ENCODE results near the gene TBL3.

The TBL3 gene

DNA sequence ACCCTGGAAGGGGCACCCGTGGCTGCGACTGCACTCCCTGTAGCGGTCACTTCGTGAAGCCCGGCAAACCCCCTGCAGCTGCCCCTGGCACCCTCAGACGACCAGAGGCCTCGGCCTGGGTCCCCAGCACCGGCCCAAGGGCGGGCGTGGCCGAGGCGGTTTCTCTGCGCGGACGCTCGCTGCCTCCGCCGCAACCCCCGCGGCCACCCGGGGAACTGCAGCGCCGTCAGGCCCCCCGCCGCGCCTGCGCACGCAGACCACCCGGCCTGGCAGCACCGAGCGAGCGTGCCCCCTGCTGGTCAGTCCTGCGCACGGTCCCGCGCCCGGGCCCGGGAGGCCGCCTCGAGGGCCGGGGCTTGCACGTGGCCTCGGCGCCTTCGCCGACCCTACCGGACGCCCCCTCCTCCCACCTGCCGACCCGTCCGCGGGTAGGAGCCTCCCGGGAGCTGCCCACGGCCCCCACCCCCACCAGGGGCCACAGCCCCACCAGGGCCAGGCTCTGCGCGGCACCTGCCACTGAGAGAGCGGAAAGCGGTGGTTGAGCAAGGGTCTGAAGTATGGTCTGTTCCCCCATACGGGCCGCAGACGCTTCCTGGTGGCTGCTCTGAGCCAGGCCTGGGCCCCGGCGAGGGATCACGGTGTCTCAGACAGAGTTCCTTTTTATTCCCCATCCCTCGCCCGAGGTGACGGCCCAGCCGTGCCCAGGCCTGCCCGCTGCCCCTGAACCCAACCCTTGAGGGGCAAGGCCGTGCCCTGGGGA is 42.1 kb upstream of the TBL3 start:
- TF ChIP-seq, protein P1, sequence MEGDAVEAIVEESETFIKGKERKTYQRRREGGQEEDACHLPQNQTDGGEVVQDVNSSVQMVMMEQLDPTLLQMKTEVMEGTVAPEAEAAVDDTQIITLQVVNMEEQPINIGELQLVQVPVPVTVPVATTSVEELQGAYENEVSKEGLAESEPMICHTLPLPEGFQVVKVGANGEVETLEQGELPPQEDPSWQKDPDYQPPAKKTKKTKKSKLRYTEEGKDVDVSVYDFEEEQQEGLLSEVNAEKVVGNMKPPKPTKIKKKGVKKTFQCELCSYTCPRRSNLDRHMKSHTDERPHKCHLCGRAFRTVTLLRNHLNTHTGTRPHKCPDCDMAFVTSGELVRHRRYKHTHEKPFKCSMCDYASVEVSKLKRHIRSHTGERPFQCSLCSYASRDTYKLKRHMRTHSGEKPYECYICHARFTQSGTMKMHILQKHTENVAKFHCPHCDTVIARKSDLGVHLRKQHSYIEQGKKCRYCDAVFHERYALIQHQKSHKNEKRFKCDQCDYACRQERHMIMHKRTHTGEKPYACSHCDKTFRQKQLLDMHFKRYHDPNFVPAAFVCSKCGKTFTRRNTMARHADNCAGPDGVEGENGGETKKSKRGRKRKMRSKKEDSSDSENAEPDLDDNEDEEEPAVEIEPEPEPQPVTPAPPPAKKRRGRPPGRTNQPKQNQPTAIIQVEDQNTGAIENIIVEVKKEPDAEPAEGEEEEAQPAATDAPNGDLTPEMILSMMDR (IDR thresholded peaks at IDR 0.05; ENCODE audit: low read depth, low read length, missing control alignments): peak; percentile 72
- peak overlapping the region; percentile 36 for H3K4me3 ChIP-seq (replicated peaks; ENCODE audit: low read depth, low read length)
- DNase-seq (ENCODE audit: extremely low read depth, low read depth): no peak

DNA sequence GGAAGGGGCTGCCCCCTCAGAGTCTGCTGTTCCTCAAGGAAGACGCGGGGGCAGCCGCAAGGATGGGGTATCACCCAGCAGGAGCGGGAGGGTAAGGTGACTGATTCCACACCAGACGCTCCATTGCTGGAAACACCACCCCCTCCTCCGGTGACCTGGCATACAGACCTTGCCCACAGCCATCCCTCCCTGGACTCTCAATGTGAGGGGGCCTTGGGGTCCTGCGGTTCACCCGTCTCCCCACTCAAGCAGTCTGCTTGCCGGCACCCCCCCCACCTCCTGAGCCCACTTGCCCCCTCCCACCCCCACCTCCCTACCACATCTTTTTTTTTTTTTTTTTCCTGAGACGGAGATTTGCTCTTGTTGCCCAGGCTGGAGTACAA is 41.5 kb upstream of the TBL3 start:
- no peak overlapping the region for H3K4me3 ChIP-seq (replicated peaks; ENCODE audit: low read depth, low read length)
- TF ChIP-seq, protein P1 (IDR thresholded peaks at IDR 0.05; ENCODE audit: low read depth, low read length, missing control alignments): no peak
- no peak for DNase-seq (ENCODE audit: extremely low read depth, low read depth)

DNA sequence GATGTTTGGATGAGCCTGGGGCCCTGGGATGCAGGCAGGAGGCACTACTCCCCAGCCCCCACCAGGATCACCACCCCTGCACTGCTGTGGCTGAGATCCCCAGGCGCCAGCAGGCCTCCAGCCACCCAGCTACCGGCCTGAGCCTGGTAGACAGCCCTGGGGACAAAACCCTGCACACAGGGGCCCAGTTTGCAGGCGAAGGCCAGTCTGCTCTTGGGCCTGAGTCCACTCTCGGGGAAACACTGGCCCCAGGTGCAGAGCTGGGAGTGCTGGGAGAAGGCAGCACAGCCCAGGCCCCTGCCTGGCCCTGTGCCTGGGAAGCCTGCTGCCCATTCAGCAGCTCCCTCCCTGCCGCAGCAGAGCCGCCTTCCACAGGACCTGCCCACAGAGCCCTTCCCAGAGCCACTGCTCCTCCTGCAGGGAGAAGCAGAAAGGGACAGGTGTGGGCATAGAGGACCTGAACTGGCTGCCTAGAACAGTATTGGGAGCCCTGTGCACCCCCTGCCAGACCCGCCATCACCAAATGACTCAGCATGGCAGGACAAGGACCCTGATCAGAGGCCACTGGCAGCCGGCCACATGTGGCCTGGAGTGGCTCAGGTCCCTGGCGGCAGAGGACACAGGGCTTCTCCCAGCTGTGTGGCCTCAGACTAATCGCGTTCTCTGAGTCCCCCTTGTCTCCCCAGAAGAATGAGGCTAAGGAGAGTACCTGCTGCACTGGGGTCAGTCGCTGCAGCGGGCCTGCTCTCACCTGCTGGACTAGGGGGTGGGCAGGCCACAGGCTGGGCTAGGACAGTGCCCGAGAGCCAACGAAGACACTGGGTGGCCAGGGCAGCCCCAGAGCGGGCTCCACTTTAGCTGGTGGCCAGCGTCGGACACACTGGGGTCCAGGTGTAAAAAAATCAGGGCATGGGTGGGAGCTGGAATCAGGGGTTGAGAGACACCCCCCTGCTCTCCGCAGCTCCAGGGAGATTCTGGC is 39.5 kb upstream of the TBL3 start:
- no peak overlapping the region for H3K4me3 ChIP-seq (replicated peaks; ENCODE audit: low read depth, low read length)
- no peak for DNase-seq (ENCODE audit: extremely low read depth, low read depth)
- TF ChIP-seq, protein P1 (IDR thresholded peaks at IDR 0.05; ENCODE audit: low read depth, low read length, missing control alignments): peak; percentile 19

DNA sequence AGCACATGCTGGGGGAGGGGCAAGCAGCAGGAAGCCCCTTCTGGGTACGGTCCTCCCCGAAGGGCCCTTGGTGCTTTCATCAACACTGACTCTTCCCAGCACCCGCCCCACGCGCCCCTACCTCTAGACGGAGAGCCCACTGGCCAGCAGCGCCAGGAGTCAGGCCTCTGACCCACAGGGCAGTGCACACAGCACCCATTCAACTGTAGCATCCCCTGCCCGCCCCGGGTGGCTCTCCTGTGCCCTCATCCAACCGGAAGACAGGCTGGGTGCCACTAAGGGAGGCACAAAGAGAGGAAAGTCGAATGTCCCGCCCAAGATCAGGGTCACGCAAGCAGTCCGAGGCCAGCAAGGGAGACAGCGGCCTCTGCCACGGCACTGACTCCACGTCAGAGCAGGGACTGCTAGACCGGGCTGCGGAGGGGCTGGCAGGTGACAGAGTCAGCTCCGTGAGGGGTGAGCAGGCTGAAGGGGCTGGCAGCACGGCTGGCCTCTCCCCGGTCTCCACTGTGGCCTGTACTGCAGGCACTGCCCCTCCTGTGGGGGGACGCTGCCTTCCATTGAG is 38.7 kb upstream of the TBL3 start:
- TF ChIP-seq, protein P1 (IDR thresholded peaks at IDR 0.05; ENCODE audit: low read depth, low read length, missing control alignments): no peak
- no peak for DNase-seq (ENCODE audit: extremely low read depth, low read depth)
- H3K4me3 ChIP-seq (replicated peaks; ENCODE audit: low read depth, low read length): no peak overlapping the region

DNA sequence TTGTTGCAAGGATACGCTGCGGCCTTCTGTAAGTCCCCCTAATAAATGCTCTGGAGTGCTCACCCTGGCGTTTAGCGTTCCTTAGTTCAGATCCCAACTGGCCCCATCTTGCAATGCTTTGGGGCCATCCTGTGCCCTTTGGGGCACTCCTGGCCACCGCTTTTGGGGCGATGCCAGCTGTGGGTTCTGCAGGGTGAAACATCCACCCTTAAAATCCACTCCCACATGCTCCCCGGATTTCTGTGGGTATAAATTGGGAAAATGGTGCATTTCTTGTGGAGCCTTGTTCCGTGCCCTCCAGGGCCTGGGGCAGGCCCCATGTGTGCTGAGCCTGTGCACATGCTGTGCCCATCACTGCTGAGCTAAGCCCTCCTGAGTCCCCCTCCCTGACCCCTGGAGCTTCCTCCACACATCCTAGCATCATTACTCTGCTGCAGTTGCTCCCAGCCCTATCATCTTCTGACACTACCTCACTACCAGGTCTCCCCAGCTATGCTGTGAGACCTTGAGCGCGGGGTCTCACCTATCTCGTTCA is 34.8 kb upstream of the TBL3 start:
- TF ChIP-seq, protein P1 (IDR thresholded peaks at IDR 0.05; ENCODE audit: low read depth, low read length, missing control alignments): no peak
- H3K4me3 ChIP-seq (replicated peaks; ENCODE audit: low read depth, low read length): no peak overlapping the region
- no peak for DNase-seq (ENCODE audit: extremely low read depth, low read depth)

DNA sequence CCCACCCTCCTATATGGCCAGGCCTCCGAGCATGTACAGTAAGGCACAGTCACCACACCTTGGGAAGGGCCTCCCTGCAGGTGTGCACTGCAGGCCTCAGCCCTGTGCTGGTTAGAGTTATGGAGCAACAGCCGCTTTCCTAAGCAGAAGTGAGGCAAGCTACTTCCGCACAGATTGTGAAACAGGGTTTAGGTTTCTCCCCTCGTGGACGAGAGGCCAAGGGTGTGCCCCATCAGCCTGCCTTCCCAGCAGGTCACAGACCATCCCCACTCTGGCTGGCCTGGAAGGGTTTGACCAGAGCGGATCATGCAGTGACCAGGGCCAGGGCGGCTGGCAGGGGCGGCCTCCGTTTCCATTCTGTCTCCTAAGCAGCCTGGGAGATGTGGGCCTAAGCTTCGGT is 33.5 kb upstream of the TBL3 start:
- TF ChIP-seq, protein P1 (IDR thresholded peaks at IDR 0.05; ENCODE audit: low read depth, low read length, missing control alignments): no peak
- no peak for DNase-seq (ENCODE audit: extremely low read depth, low read depth)
- no peak overlapping the region for H3K4me3 ChIP-seq (replicated peaks; ENCODE audit: low read depth, low read length)
